Activated naive CD8-positive, alpha-beta T cell treated with anti-CD3 and anti-CD28 coated beads, Interleukin-2, amount 50 U/mL, for 24 hours (primary cell): ENCODE data around the gene CHPT1.

Experiments used
- ATAC-seq: fragments of 150-1000 bp; cut with Tn5 transposase; one replicate; pipeline ENCODE4 v1.10.0; 2021
- DNase-seq: peaks from one replicate; pipeline ENCODE4 v3.0.0; 2021
- H3K27ac Mint-ChIP-seq: one replicate; pipeline ENCODE4 v1.8.0; 2021; ENCODE audit warnings: mild to moderate bottlenecking, mixed read lengths
- H3K27me3 Mint-ChIP-seq: one replicate; pipeline ENCODE4 v1.8.0; 2021; ENCODE audit warnings: mixed read lengths
- H3K36me3 Mint-ChIP-seq: one replicate; pipeline ENCODE4 v1.8.0; 2021; ENCODE audit warnings: low read depth, mixed read lengths
- H3K4me1 Mint-ChIP-seq: one replicate; pipeline ENCODE4 v1.8.0; 2021; ENCODE audit warnings: mixed read lengths
- H3K4me3 Mint-ChIP-seq: one replicate; pipeline ENCODE4 v1.8.0; 2021; ENCODE audit warnings: mild to moderate bottlenecking, moderate library complexity, mixed read lengths
- H3K9me3 Mint-ChIP-seq: one replicate; pipeline ENCODE4 v1.8.0; 2021; ENCODE audit warnings: mixed read lengths

Gene CHPT1

DNA sequence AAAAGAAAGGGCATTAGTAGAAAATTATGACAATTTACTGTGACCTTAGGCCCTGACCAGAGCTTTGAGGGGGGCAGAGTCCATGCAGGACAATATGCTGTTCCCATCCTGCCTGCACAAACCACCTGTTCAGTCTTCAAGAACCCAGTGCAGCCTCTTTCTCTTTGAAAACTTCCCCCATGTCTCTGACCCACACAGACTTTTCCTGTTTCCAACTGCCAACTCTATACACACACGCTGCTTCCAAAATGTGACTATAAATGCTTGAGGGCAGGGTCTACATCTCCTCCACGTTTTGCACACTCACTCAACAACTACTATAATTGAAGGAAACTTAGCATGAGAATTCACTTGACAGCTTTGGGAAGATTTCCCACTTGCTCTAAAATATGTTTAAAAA is 78.4 kb downstream of the CHPT1 start:
- DNase-seq (no peak), ATAC-seq (no peak)
- H3K4me3 Mint-ChIP-seq: no peak overlapping the region
- H3K4me1 Mint-ChIP-seq: peaks cover 16% of the 10 kb centered on the region
- no peaks in the 10 kb centered on the region for H3K27me3 Mint-ChIP-seq
- H3K27ac Mint-ChIP-seq: no peak overlapping the region
- H3K36me3 Mint-ChIP-seq: peaks cover 24% of the 10 kb centered on the region
- no peaks in the 10 kb centered on the region for H3K9me3 Mint-ChIP-seq

DNA sequence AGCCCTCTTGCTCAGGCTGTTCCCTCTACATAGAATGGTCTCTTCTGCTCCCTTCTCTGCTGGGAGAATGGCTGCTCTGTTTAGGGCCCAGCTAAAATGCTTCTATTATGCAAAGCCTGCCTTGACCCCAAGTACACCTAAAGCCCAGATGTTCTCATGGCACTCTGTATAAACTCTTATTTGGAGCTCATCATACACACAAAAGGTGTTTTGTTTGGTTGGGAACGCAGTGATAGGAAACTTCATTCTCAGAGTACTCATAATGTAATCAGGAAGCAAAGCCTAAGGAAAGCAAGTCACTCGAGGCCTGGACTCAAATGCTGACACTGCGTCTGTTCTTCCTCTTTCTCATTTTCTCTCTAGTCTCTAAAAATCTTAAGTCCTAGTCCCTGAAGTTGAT is 80.0 kb downstream of the CHPT1 start:
- Mint-ChIP-seq H3K27me3 (no peaks in the 10 kb centered on the region), H3K27ac (peak overlapping the region; percentile 23), H3K4me3 (no peak overlapping the region), H3K9me3 (no peaks in the 10 kb centered on the region), H3K36me3 (peaks cover 21% of the 10 kb centered on the region), H3K4me1 (peaks cover 31% of the 10 kb centered on the region)
- DNase-seq: no peak
- no peak for ATAC-seq

DNA sequence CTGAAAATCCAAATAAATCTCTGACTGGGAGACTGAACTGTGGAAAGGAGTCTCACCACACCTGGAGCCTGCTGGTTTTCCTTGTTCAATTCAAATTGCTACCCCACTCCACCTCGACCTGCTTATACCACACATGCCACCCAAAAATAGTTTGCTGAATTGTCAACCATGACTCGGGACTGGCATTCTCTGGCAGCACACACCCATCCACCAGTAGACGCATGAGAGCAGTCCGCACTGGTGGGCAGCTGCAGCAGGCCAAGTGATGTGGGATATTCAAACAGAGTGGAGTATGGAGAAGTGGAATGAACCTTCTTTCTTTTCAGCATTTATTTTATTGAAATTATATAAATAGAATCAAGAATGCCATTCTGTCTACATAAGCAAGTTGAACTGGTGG is 80.5 kb downstream of the CHPT1 start:
- ATAC-seq: no peak
- Mint-ChIP-seq H3K4me3 (no peak overlapping the region), H3K9me3 (no peaks in the 10 kb centered on the region), H3K4me1 (peaks cover 36% of the 10 kb centered on the region), H3K27ac (no peak overlapping the region), H3K27me3 (no peaks in the 10 kb centered on the region), H3K36me3 (peaks cover 22% of the 10 kb centered on the region)
- DNase-seq: no peak
